IPS DF 6.9 (cell line): ENCODE data around the gene GTF2F2.

ENCODE experiments used
- DNase-seq: peaks from one replicate; pipeline ENCODE4 v3.0.0-alpha.2; 2013; ENCODE audit warnings: low read depth, low spot score
- H3K27ac ChIP-seq: one replicate; pipeline ENCODE4 v1.5.1; 2013; ENCODE audit warnings: low read length, control low read depth
- H3K27me3 ChIP-seq: 2 replicates; pipeline ENCODE4 v1.6.1; 2013; ENCODE audit warnings: mild to moderate bottlenecking, low read length; ENCODE audit not compliant: control insufficient read depth, insufficient read depth
- H3K36me3 ChIP-seq: 2 replicates; pipeline ENCODE4 v1.6.1; 2013; ENCODE audit warnings: low read length; ENCODE audit not compliant: control insufficient read depth, insufficient read depth
- H3K4me1 ChIP-seq: 2 replicates; pipeline ENCODE4 v1.6.1; 2013; ENCODE audit warnings: low read length; ENCODE audit not compliant: control insufficient read depth, insufficient read depth
- H3K4me3 ChIP-seq: 2 replicates; pipeline ENCODE4 v1.5.1; 2013; ENCODE audit warnings: mild to moderate bottlenecking, low read length
- H3K9me3 ChIP-seq: 2 replicates; pipeline ENCODE4 v1.6.1; 2013; ENCODE audit warnings: low read length, inconsistent platforms; ENCODE audit not compliant: control insufficient read depth, insufficient read depth
- WGBS: extraction: QIAGEN DNeasy Blood & Tissue Kit; methylation state at CpG from one replicate; pipeline ENCODE4 v1.1.7; 2013; ENCODE audit warnings: mixed read lengths, missing lambda C conversion rate; ENCODE audit not compliant: insufficient read length, insufficient coverage; 5-methylcytosine and 5-hydroxymethylcytosine counted together

Gene GTF2F2

GRCh38 chr13:45102136-45102507 is 18.2 kb upstream of the GTF2F2 start:
- no peak overlapping the region for H3K4me3 ChIP-seq
- no CpG with 5 or more reads among the region's 6 CpGs for WGBS

GRCh38 chr13:45103449-45103848 is 16.9 kb upstream of the GTF2F2 start:
- no CpG with 5 or more reads among the region's 2 CpGs for WGBS
- Histone ChIP-seq H3K4me3 (no peak overlapping the region), H3K36me3 (no peaks in the 10 kb centered on the region), H3K4me1 (peaks cover 2% of the 10 kb centered on the region), H3K9me3 (no peaks in the 10 kb centered on the region), H3K27ac (no peak overlapping the region), H3K27me3 (no peaks in the 10 kb centered on the region)
- DNase-seq = no peak

More at GRCh38 chr13:45102136-45102507, 18.2 kb upstream of the GTF2F2 start:
- Histone ChIP-seq H3K9me3 (no peaks in the 10 kb centered on the region), H3K36me3 (no peaks in the 10 kb centered on the region), H3K4me1 (no peaks in the 10 kb centered on the region), H3K27ac (no peak overlapping the region), H3K27me3 (no peaks in the 10 kb centered on the region)
- DNase-seq = no peak

GRCh38 chr13:45104261-45104660 is 16.0 kb upstream of the GTF2F2 start:
- H3K4me3 ChIP-seq = no peak overlapping the region
- peaks cover 3% of the 10 kb centered on the region for H3K4me1 ChIP-seq
- no peaks in the 10 kb centered on the region for H3K36me3 ChIP-seq
- no peaks in the 10 kb centered on the region for H3K9me3 ChIP-seq
- no peak for DNase-seq
- H3K27ac ChIP-seq = no peak overlapping the region
- WGBS = no CpG with 5 or more reads among the region's 3 CpGs
- H3K27me3 ChIP-seq = no peaks in the 10 kb centered on the region

- WGBS = no CpG with 5 or more reads among the region's 5 CpGs
These were observed 14.4 kb upstream of the GTF2F2 start for GRCh38 chr13:45105895-45106294.

GRCh38 chr13:45107539-45107938 is 12.8 kb upstream of the GTF2F2 start:
- Histone ChIP-seq H3K36me3 (no peaks in the 10 kb centered on the region), H3K27me3 (no peaks in the 10 kb centered on the region), H3K4me3 (no peak overlapping the region), H3K4me1 (peaks cover 3% of the 10 kb centered on the region), H3K27ac (no peak overlapping the region), H3K9me3 (no peaks in the 10 kb centered on the region)
- WGBS = no CpG with 5 or more reads among the region's 1 CpG
- no peak for DNase-seq

More at GRCh38 chr13:45105895-45106294, 14.4 kb upstream of the GTF2F2 start:
- Histone ChIP-seq H3K9me3 (no peaks in the 10 kb centered on the region), H3K36me3 (no peaks in the 10 kb centered on the region), H3K4me1 (peaks cover 3% of the 10 kb centered on the region), H3K27ac (no peak overlapping the region), H3K4me3 (no peak overlapping the region), H3K27me3 (no peaks in the 10 kb centered on the region)
- DNase-seq = no peak

- no peak overlapping the region for H3K27ac ChIP-seq
- no CpG with 5 or more reads among the region's 11 CpGs for WGBS
- no peaks in the 10 kb centered on the region for H3K9me3 ChIP-seq
These were observed 11.6 kb upstream of the GTF2F2 start for GRCh38 chr13:45108716-45109101.

GRCh38 chr13:45109102-45109720 is 11.1 kb upstream of the GTF2F2 start:
- Histone ChIP-seq H3K4me3 (no peak overlapping the region), H3K9me3 (no peaks in the 10 kb centered on the region), H3K27ac (no peak overlapping the region), H3K36me3 (no peaks in the 10 kb centered on the region), H3K27me3 (no peaks in the 10 kb centered on the region), H3K4me1 (peaks cover 3% of the 10 kb centered on the region)
- no peak for DNase-seq
- no CpG with 5 or more reads among the region's 5 CpGs for WGBS

More at GRCh38 chr13:45108716-45109101, 11.6 kb upstream of the GTF2F2 start:
- Histone ChIP-seq H3K4me1 (peaks cover 3% of the 10 kb centered on the region), H3K27me3 (no peaks in the 10 kb centered on the region), H3K4me3 (no peak overlapping the region), H3K36me3 (no peaks in the 10 kb centered on the region)
- DNase-seq = no peak

GRCh38 chr13:45113233-45114224 is 6.8 kb upstream of the GTF2F2 start:
- H3K4me1 ChIP-seq = peaks cover under 1% of the 10 kb centered on the region; the same call in 1 of the 2 replicates
- H3K36me3 ChIP-seq = no peaks in the 10 kb centered on the region
- no peaks in the 10 kb centered on the region for H3K9me3 ChIP-seq
- no peak overlapping the region for H3K4me3 ChIP-seq
- WGBS = no CpG with 5 or more reads among the region's 4 CpGs
- no peak overlapping the region for H3K27ac ChIP-seq
- no peaks in the 10 kb centered on the region for H3K27me3 ChIP-seq
- no peak for DNase-seq

- no peak for DNase-seq
These were observed 780 bp upstream of the GTF2F2 start for GRCh38 chr13:45119469-45119990.

GRCh38 chr13:45120967-45121831 is 889 bp downstream of the GTF2F2 start:
- Histone ChIP-seq H3K4me3 (peak overlapping the region; percentile 65), H3K36me3 (no peaks in the 10 kb centered on the region), H3K4me1 (peaks cover 2% of the 10 kb centered on the region; the same call in 1 of the 2 replicates), H3K27ac (no peak overlapping the region), H3K27me3 (no peaks in the 10 kb centered on the region), H3K9me3 (no peaks in the 10 kb centered on the region)
- DNase-seq = no peak
- WGBS = no CpG with 5 or more reads among the region's 13 CpGs

More at GRCh38 chr13:45119469-45119990, 780 bp upstream of the GTF2F2 start:
- Histone ChIP-seq H3K4me1 (no peaks in the 10 kb centered on the region), H3K36me3 (no peaks in the 10 kb centered on the region), H3K9me3 (no peaks in the 10 kb centered on the region), H3K27ac (no peak overlapping the region), H3K27me3 (no peaks in the 10 kb centered on the region), H3K4me3 (peak overlapping the region; percentile 65; the same call in 1 of the 2 replicates)
- WGBS = no CpG with 5 or more reads among the region's 7 CpGs
